Measurements from ENCODE around the gene ANTXR1.

DNA sequence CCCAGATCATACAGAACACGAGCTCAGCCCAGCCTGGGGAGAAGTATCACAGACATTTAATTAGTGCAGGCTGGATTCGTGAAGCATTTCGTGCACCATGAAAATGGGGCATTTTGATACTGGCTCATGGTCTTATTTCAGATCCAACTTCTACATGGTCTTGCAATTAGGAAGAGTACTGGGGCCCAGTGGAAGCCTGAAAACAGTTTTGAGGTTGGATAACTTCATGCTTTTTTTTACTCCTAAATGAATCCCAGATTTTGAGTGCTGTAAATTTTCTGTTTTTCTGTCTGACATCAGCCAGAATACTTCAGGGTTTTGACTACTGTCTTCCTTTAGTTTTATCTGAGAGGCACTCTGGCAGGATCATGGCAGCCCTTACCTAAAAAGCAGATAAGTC is 213.9 kb downstream of the ANTXR1 start:
- TF ChIP-seq CTCF (IDR thresholded peaks at IDR 0.05): no peak
- no peak for TF ChIP-seq POLR2A (IDR thresholded peaks at IDR 0.05)

Data from uterus (tissue), 2 donors.